HG03432 (cell line): ENCODE data around the gene NUDT16L1.

Experiments
- ATAC-seq: cut with Tn5 transposase; IDR thresholded peaks from one replicate; pipeline ENCODE4 v1.9.1; 2021; ENCODE audit warnings: mild to moderate bottlenecking, moderate library complexity; ENCODE audit not compliant: unreplicated experiment

Gene NUDT16L1

GRCh38 chr16:4693956-4694641, 737 bp downstream of the NUDT16L1 start:
- peak; percentile 9 for ATAC-seq

DNA sequence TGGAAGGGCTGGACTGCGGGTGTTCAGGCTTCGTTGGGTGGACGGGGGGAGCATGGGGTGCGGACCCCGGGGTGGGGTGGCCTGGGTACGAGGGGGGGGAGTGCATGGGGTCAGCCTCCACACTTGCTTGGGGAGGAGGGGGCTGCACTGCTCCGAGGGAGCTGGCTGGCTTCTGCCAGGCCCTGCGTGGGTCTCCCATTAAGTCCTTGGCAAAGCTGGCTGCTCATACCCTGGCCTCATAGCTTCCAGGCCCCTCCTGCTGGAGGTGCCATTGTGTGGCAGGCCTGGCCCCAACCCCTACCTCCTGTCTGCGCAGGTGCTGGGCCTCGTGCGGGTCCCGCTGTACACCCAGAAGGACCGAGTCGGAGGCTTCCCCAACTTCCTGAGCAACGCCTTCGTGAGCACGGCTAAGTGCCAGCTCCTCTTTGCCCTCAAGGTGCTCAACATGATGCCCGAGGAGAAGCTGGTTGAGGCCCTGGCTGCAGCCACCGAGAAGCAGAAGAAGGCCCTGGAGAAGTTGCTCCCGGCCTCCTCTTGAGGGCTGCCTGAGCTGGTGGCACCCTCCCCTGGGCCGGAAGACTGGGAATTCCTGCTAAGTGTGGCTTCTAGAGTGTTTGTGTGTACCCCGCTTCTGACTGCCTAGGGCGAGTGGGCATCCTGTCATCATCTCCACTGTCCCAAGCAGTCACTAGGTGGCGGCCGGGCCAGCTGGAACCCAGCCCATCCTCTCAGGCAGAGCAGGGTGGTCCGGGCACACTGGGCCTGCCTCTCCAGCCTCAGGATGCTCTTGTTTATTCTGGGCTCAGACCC, 1.5 kb downstream of the NUDT16L1 start:
- ATAC-seq = no peak

GRCh38 chr16:4695473-4696171, 2.3 kb downstream of the NUDT16L1 start:
- ATAC-seq = no peak

GRCh38 chr16:4696172-4696904, 3.0 kb downstream of the NUDT16L1 start:
- no peak for ATAC-seq

GRCh38 chr16:4696905-4697847, 3.8 kb downstream of the NUDT16L1 start:
- no peak for ATAC-seq

DNA sequence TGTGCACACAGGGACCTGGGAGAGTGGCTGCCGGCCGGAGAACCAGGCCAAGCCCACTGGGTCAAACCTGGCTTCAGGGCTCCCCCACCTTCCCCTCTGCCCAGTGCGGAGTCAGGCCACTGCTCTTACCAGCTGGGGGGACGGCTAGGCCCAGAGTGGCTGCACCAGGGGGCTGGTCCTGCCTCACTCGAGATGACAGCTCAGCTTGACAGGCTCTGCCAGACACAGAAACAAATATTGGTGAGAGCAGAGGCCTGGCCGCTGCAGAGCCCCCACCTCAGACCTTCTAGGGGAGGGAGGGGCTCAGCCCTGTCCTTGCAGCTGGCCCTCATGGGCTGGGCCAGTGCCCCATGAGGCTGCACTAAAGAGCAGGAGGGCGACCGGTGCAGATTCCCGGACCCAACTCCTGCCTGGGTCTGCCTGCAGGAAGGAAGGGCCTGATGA, 4.5 kb downstream of the NUDT16L1 start:
- no peak for ATAC-seq

DNA sequence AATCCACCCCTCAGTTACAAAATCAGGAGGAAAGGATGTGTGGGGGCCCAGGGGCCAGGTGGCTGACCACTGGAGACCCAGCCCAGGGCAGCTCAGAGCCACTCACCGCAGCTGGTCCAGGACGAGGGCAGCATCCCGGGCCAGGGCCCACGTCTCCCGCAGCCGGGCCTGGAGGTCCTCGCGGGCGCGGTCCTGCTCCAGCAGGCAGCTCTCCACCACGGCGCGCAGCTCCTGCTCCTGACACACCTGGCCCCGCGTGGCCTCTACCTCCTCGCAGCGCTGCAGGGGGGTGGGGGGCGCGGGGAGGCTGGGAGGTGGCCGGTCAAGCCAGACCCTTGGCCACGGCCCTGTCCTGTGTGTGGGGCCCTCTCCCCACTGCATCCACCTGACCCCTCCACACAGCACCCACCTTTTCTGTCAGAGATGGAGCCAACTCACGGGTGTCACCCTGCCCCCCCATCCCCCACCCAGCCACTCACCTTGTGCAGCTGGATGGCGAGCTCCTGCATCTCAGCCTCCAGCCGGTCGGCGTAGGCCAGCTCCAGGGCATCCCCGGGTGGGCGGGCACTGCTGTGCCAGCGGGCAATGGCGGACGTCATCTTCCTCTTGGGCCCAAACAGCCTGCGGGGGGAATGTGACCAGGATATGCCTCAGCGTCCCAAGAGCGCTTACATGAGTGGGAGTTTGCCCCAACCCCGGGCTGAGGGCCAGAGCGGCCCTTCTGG, 5.1 kb downstream of the NUDT16L1 start:
- no peak for ATAC-seq

GRCh38 chr16:4699046-4699556, 5.7 kb downstream of the NUDT16L1 start:
- no peak for ATAC-seq

GRCh38 chr16:4700380-4700996, 7.1 kb downstream of the NUDT16L1 start:
- ATAC-seq = no peak

- no peak for ATAC-seq
These were observed 7.8 kb downstream of the NUDT16L1 start for GRCh38 chr16:4700997-4701743.

DNA sequence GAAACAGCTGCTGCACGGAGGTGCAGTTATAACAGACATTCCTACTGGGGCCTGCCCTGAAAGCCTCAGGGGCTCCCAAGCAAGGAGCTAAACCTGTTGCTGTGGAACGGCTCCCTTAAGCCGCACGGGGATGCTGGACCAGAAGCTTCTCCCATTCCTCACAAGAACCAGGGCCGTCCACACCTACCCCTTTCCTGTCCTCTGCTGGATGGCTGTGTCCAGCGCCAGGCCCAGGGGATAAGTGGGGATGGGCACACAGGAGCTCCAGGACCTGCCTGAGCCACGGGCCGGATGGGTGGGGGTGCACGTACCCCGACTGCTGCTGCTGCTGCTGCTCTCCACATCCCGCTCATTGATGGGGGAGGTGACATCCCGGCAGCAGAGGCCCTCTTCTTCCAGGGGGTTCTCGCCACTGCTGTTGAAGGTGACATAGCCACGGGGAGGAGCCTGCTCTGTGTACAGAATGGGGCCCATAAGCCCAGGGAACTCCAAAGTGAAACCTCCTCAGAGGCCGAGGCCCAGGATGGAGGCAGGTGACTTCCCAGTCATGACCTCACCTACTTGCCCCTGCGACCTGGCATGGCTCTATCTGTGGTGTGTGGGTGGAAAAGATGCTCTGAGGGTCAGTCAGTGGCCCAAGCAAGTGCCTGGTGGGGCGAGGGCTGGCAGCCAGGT, 8.6 kb downstream of the NUDT16L1 start:
- ATAC-seq = no peak

- no peak for ATAC-seq
These were observed 9.1 kb downstream of the NUDT16L1 start for GRCh38 chr16:4702466-4702808.

DNA sequence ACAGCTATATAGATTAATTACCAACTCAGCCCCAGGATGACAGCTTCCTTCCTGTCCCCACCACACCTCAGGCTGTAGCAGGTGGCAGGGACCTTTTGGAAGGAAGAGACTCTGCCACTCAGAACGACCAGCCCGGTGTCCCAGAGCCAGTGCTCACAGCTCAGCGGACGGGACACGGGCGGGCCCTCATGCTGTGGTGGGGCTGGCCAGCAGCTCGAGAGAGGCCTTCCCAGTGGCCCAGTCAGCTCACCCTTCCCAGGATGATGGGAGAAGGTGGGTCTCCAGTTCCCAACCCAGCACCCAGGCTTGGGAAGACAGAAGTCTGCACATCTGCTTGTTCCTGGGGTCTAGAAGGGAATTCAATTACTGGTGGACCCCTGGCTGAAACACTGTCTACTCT, 10.5 kb downstream of the NUDT16L1 start:
- ATAC-seq = no peak

GRCh38 chr16:4704491-4704890, 11.1 kb downstream of the NUDT16L1 start:
- no peak for ATAC-seq

DNA sequence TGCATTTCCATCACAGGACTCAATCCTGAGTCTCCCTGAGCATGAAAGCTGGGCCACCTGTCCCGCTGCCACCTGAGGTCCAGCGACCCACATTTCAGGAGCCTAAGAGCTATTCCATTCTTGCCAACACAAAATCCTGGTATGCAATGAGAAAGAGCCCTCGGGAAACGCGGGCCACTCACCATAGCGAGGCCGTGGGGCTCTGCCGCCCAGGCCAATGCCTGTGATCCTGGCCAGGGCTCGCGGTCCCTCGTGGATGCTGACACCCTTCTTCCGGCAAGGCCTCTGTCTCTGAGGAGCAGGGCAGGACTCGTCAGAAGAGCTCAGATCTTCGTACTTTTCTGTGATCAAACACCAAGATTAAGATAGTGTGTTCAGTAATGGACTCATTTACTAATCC, 11.6 kb downstream of the NUDT16L1 start:
- ATAC-seq = no peak

GRCh38 chr16:4706871-4707270, 13.5 kb downstream of the NUDT16L1 start:
- ATAC-seq = no peak

DNA sequence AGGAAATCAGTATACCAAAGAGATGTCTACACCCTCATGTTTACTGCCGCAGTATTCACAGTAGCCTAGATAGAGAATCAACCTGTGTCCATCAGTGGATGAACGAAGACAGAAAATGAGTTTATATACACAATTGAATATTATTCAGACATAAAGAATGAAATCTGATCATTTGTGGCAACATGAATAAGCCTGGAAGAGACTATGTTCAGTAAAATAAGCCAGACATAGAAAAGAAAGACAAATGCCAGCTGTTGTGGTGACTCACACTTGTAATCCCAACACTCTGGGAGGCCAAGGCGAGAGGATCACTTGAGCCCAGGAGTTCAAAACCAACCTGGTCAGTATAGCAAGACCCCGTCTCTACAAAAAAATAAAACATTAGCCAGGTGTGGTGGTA, 16.1 kb downstream of the NUDT16L1 start:
- no peak for ATAC-seq
